HCT116 (cell line): Measurements from ENCODE around the gene NOTUM. TPM values are rescaled to one million over a fixed set of nuclear protein-coding genes. Genes with fewer than 3 reads are reported as not detected.

Experiments
- ATAC-seq: fragments of 200-7000 bp; cut with Tn5 transposase; 2 replicates; pipeline ENCODE4 v1.9.1; 2020; ENCODE audit warnings: mild to moderate bottlenecking, moderate library complexity
- BruUV-seq: library from RNA; stranded (reverse); fragments of 400-500 nt; replicated peaks from 2 replicates; lab custom pipeline; 2021; lab: Mats Ljungman, UMichigan
- CTCF ChIA-PET: fragments of 300-600 bp; sonication (Branson Sonifier 250); formaldehyde crosslinking; loops from one replicate; lab custom pipeline; 2021; ENCODE audit warnings: antibody characterized with exemption; lab: Charles Lee
- POLR2A ChIA-PET: fragments of 300-600, 350-600 bp; sonication (Branson Sonifier 250); formaldehyde crosslinking; loops from one replicate; lab custom pipeline; 2021; ENCODE audit warnings: antibody characterized with exemption; lab: Charles Lee
- RAD21 ChIA-PET, 2 experiments: fragments of 300-600 bp; sonication (Branson Sonifier 250); formaldehyde crosslinking; loops; one replicate each; lab custom pipeline; 2023; ENCODE audit warnings: low total read pairs in 2 of 2; ENCODE audit not compliant: uncharacterized antibody in 2 of 2, unreplicated experiment in 2 of 2, low non-redundant PET in 1 of 2; lab: Charles Lee
- DNase-seq: peaks from one replicate; pipeline ENCODE4 v3.0.0-alpha.2; 2010; ENCODE audit warnings: low read depth, low spot score
- H2AFZ ChIP-seq: fragments of 200-600 bp; shearing (Covaris generic), sonication (generic); 2 replicates; pipeline ENCODE4 v1.6.1; 2017; ENCODE audit warnings: low read depth, mixed run types, mixed read lengths, antibody characterized with exemption, low read length; ENCODE audit not compliant: poor library complexity, severe bottlenecking
- H3K27ac ChIP-seq: 2 replicates; pipeline ENCODE4 v1.5.1; 2012; ENCODE audit warnings: low read depth, low read length
- H3K27me3 ChIP-seq: fragments of 200-600 bp; sonication (generic); 2 replicates; pipeline ENCODE4 v1.6.1; 2016; ENCODE audit warnings: mixed run types, low read length, mixed read lengths; ENCODE audit not compliant: insufficient read depth
- H3K36me3 ChIP-seq, 2 experiments: fragments of 200-500 bp in 1 of 2; fragments of 200-600 bp in 1 of 2; sonication (Bioruptor generic) in 1 of 2; sonication (generic) in 1 of 2; 2 replicates each; pipeline versions ENCODE4 v1.5.1 to v1.6.1; 2014 to 2016; ENCODE audit warnings: low read length in 2 of 2, inconsistent platforms in 1 of 2, mixed read lengths in 1 of 2, mixed run types in 1 of 2; ENCODE audit not compliant: insufficient read depth in 2 of 2, control insufficient read depth in 1 of 2
- H3K4me1 ChIP-seq, 2 experiments: fragments of 200-600 bp in 1 of 2; sonication (generic) in 1 of 2; 2 replicates each; pipeline versions ENCODE4 v1.5.1 to v1.6.1; 2012 to 2017; ENCODE audit warnings: low read length in 2 of 2, inconsistent platforms in 1 of 2, mild to moderate bottlenecking in 1 of 2, mixed read lengths in 1 of 2, mixed run types in 1 of 2, moderate library complexity in 1 of 2; ENCODE audit not compliant: insufficient read depth in 2 of 2, control insufficient read depth in 1 of 2
- H3K4me2 ChIP-seq: fragments of 200-600 bp; sonication (generic); 2 replicates; pipeline ENCODE4 v1.6.1; 2017; ENCODE audit warnings: mixed run types, low read length, mixed read lengths
- H3K4me3 ChIP-seq, 2 experiments: fragments of 200-600 bp in 1 of 2; sonication (generic) in 1 of 2; replicated peaks in 1 of 2; 2 replicates each; pipeline ENCODE4 v1.5.1; 2011 to 2016; ENCODE audit warnings: low read length in 2 of 2, control low read depth in 1 of 2, low read depth in 1 of 2, mild to moderate bottlenecking in 1 of 2, mixed read lengths in 1 of 2, mixed run types in 1 of 2
- H3K79me2 ChIP-seq: fragments of 200-600 bp; sonication (generic); 2 replicates; pipeline ENCODE4 v1.6.1; 2017; ENCODE audit warnings: mild to moderate bottlenecking, mixed run types, low read length, moderate library complexity, mixed read lengths; ENCODE audit not compliant: insufficient read depth
- H3K9ac ChIP-seq: fragments of 200-600 bp; sonication (generic); 2 replicates; pipeline ENCODE4 v1.6.1; 2016; ENCODE audit warnings: low read length, mixed read lengths
- H3K9me2 ChIP-seq: fragments of 200-600 bp; sonication (generic), shearing (Covaris generic); 2 replicates; pipeline ENCODE4 v1.6.1; 2017; ENCODE audit warnings: mixed run types, mild to moderate bottlenecking, moderate library complexity; ENCODE audit not compliant: insufficient read depth
- H3K9me3 ChIP-seq, 2 experiments: fragments of 200-500 bp in 1 of 2; fragments of 200-600 bp in 1 of 2; sonication (Bioruptor generic) in 1 of 2; sonication (generic) in 1 of 2; 2 replicates each; pipeline ENCODE4 v1.6.1; 2014 to 2017; ENCODE audit warnings: low read length in 2 of 2, mixed read lengths in 2 of 2, inconsistent platforms in 1 of 2, low read depth in 1 of 2, mild to moderate bottlenecking in 1 of 2, mixed run types in 1 of 2, moderate library complexity in 1 of 2; ENCODE audit not compliant: control insufficient read depth in 1 of 2, insufficient read depth in 1 of 2
- H4K20me1 ChIP-seq: fragments of 200-600 bp; sonication (generic), shearing (Covaris generic); 2 replicates; pipeline ENCODE4 v1.6.1; 2017; ENCODE audit warnings: mixed run types, mild to moderate bottlenecking, moderate library complexity; ENCODE audit not compliant: insufficient read depth
- CBX3 ChIP-seq: IDR thresholded peaks from 2 replicates; pipeline ENCODE4 v1.6.1; 2012; ENCODE audit warnings: low read depth
- ELF1 ChIP-seq: IDR thresholded peaks from 2 replicates; pipeline ENCODE4 v1.6.1; 2012; ENCODE audit warnings: low read depth, borderline replicate concordance
- EZH2 ChIP-seq: fragments of 200-600 bp; sonication (generic); IDR thresholded peaks from 2 replicates; pipeline ENCODE4 v1.6.1; 2017; ENCODE audit warnings: antibody characterized with exemption, mixed run types
- POLR2A ChIP-seq: IDR thresholded peaks from 2 replicates; pipeline ENCODE4 v1.7.0; 2011; ENCODE audit warnings: borderline replicate concordance; ENCODE audit not compliant: insufficient read depth, insufficient read length; ENCODE audit errors: extremely low read depth
- POLR2AphosphoS5 ChIP-seq: IDR thresholded peaks from 2 replicates; pipeline ENCODE4 v1.6.1; 2011; ENCODE audit warnings: mild to moderate bottlenecking, low read depth, low read length, moderate library complexity
- SP1 ChIP-seq: IDR thresholded peaks from 2 replicates; pipeline ENCODE4 v1.6.1; 2012; ENCODE audit warnings: low read depth
- SRF ChIP-seq: IDR thresholded peaks from 2 replicates; pipeline ENCODE4 v1.6.1; 2012; ENCODE audit warnings: low read depth
- TCF7L2 ChIP-seq: IDR thresholded peaks from 2 replicates; pipeline ENCODE4 v1.7.0; 2011; ENCODE audit warnings: borderline replicate concordance, inconsistent platforms; ENCODE audit not compliant: insufficient read depth, insufficient read length; ENCODE audit errors: extremely low read depth
- ZBTB33 ChIP-seq: IDR thresholded peaks from 2 replicates; pipeline ENCODE4 v1.6.1; 2011; ENCODE audit warnings: mild to moderate bottlenecking, low read length, moderate library complexity; ENCODE audit not compliant: insufficient replicate concordance; ENCODE audit errors: extremely low read depth
- intact Hi-C: fragments of 100-400 bp; cut with micrococcal nuclease; formaldehyde crosslinking; loops from 2 replicates; pipeline ENCODE4 v1.10.0; 2022
- total RNA-seq: library from RNA; stranded (reverse); gene quantifications from one replicate; pipeline ENCODE4 v1.2.1, GENCODE V29; 2021; ENCODE audit not compliant: unreplicated experiment

The NOTUM gene
- total RNA-seq, 1 experiment from 2014 or later: 12.5 TPM

DNA sequence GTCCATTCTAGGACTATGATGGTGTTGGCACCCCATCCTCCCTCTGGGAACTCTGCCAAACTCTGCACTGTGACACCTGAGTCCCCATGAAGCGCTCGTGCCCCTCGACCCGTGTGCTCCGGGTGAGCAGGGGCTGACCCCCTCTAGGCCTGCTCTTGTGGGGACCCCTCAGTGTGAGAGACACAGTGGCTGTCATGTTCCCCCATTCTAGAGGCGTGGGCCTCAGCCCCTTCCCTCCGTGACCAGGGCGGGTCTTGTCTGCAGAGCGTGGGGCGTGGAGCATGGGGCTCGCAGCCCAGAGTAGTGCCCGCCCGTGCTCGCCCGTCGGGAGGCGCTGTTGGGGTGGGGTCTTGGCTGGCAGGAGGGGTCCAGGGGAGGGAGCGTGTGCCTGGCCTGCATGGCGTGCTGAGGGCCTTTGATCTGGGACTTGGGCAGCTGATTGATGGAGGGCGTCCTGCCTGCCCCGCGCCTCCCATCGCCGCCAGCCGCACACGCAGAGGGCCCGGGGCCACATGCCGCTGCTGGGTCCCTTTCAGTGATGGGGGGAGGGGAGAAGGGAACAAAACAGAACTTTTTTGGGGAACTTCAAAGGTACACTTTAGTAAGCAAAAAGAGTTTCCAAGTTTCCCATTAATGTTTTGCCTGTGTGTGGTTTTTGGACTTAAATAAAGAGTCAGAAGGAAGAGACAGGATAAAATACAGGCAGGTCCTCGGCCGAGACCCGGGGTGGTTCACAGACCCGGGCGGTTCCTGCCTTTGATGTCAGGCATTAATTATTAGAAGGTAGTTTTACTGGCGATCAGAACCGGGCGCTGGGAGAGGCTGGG is 39.2 kb upstream of the NOTUM start:
- ChIA-PET CTCF (no interaction called here), RAD21 (no interaction called here), POLR2A (no interaction called here)
- H2AFZ ChIP-seq: no peak overlapping the region
- intact Hi-C loops: no loop called here
- H3K9me3 ChIP-seq: no peaks in the 10 kb centered on the region
- H3K27ac ChIP-seq: no peak overlapping the region
- peaks cover 44 to 55% of the 10 kb centered on the region in 2 experiments for H3K4me1 ChIP-seq
- H3K9ac ChIP-seq: no peak overlapping the region; the same call in 1 of the 2 replicates
- no peak overlapping the region for H3K4me2 ChIP-seq
- H3K36me3 ChIP-seq: no peaks in the 10 kb centered on the region; a peak in 1 of 4 replicates
- no peaks in the 10 kb centered on the region for H3K27me3 ChIP-seq
- TF ChIP-seq ZBTB33: no peak
- TF ChIP-seq ELF1: no peak
- TF ChIP-seq POLR2A: no peak
- TF ChIP-seq EZH2: no peak
- TF ChIP-seq CBX3: no peak
- no peak for TF ChIP-seq SP1
- TF ChIP-seq POLR2AphosphoS5: no peak
- no peak for TF ChIP-seq SRF
- TF ChIP-seq TCF7L2: no peak
- TF ChIP-seq, all 23 proteins: peak for 0
- Histone ChIP-seq H3K9me2 (no peaks in the 10 kb centered on the region), H4K20me1 (no peaks in the 10 kb centered on the region), H3K79me2 (no peaks in the 10 kb centered on the region), H3K4me3 (no peak overlapping the region)
- ATAC-seq (no peak), DNase-seq (no peak)
- BruUV-seq: no TSS peak
